ENCODE measurements around the gene TSGA10IP. TPM values are rescaled to one million over a fixed set of nuclear protein-coding genes. Genes with fewer than 3 reads are reported as not detected.

TSGA10IP gene
- total RNA-seq, 4 donors from 2014 or later = not detected

GRCh38 chr11:65977621-65978390 lies 32.5 kb downstream of the TSGA10IP start:
- in situ Hi-C loops (cut with MboI; ENCODE audit: low sequenced_read_pairs in 4 of 4) = loop anchor here in 2 of 4 donors (25.0 kb wide), 1 partner anchor 266 kb away; the partner anchor contains the start of genes KAT5 (in 2 of the 2) and RNASEH2C (in 2 of the 2)
- no peak for DNase-seq
- H3K27ac ChIP-seq = no peak overlapping the region
- intact Hi-C loops (cut with DNase I; ENCODE audit: low total_unique reads) = no loop called here
- H3K9me3 ChIP-seq = no peaks in the 10 kb centered on the region
- ATAC-seq = no peak
- H3K27me3 ChIP-seq = no peaks in the 10 kb centered on the region
- H3K36me3 ChIP-seq = peaks cover 0 to 57% of the 10 kb centered on the region in 2 donors
- TF ChIP-seq POLR2A (IDR thresholded peaks at IDR 0.05) (no peak), CTCF (IDR thresholded peaks at IDR 0.05 in 4 of 5, conservative IDR thresholded peaks at IDR 0.05 in 1 of 5) (no peak)
- no peak overlapping the region for H3K4me3 ChIP-seq
- no peaks in the 10 kb centered on the region for H3K4me1 ChIP-seq

DNA sequence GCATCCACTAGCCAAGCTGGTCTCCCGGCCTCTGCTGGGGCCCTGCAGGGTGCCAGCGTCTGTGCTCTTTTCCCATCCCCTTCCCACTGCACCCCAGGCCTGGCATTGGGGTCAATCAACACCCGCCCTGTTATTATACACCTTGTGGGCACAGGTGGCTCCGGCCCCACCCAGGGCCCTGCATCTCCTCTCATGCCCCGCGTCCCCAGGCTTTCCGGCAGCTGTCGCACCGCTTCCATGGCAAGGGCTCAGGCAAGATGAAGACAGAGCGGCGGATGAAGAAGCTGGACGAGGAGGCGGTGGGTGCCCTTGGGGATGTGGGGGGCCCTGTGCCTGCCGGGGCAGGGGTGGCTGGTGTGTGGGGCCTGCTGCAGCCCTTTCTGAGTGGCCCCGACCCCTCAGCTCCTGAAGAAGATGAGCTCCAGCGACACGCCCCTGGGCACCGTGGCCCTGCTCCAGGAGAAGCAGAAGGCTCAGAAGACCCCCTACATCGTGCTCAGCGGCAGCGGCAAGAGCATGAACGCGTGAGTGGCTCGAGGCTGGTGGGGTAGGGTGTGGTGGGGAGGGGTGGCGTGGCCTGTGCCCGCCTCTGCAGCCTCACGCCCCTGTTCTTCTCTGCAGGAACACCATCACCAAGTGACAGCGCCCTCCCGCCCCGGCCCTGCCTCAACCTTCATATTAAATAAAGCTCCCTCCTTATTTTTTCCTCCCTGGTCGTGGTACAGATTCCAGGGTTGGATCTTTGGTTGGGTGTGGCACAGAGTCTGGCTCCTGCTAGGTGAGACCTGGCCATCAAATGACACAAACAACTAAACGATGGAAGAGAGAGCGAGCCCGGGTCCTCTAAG lies 33.3 kb downstream of the TSGA10IP start:
- no peaks in the 10 kb centered on the region for H3K27me3 ChIP-seq
- H3K36me3 ChIP-seq = peaks cover 0 to 49% of the 10 kb centered on the region in 2 donors
- TF ChIP-seq POLR2A (IDR thresholded peaks at IDR 0.05) (no peak), CTCF (IDR thresholded peaks at IDR 0.05 in 4 of 5, conservative IDR thresholded peaks at IDR 0.05 in 1 of 5) (no peak)
- DNase-seq (no peak), ATAC-seq (no peak)
- H3K4me1 ChIP-seq = no peaks in the 10 kb centered on the region
- H3K27ac ChIP-seq = peak overlapping the region in 1 of 4 donors; percentile 26
- H3K9me3 ChIP-seq = no peaks in the 10 kb centered on the region
- in situ Hi-C loops (cut with MboI; ENCODE audit: low sequenced_read_pairs in 4 of 4) (loop anchor here in 2 of 4 donors (25.0 kb wide), 1 partner anchor 266 kb away; the partner anchor contains the start of genes KAT5 (in 2 of the 2) and RNASEH2C (in 2 of the 2)), intact Hi-C loops (cut with DNase I; ENCODE audit: low total_unique reads) (no loop called here)
- no peak overlapping the region for H3K4me3 ChIP-seq

- in situ Hi-C loops (cut with MboI; ENCODE audit: low sequenced_read_pairs in 4 of 4) (loop anchor here in 2 of 4 donors (25.0 kb wide), 1 partner anchor 267 kb away; the partner anchor contains the start of genes KAT5 (in 2 of the 2) and RNASEH2C (in 2 of the 2)), intact Hi-C loops (cut with DNase I; ENCODE audit: low total_unique reads) (no loop called here)
- Histone ChIP-seq H3K36me3 (peaks cover 0 to 46% of the 10 kb centered on the region in 2 donors), H3K27ac (peak overlapping the region in 2 of 4 donors; percentile 9 to 26), H3K4me1 (no peaks in the 10 kb centered on the region), H3K27me3 (no peaks in the 10 kb centered on the region), H3K9me3 (no peaks in the 10 kb centered on the region), H3K4me3 (no peak overlapping the region)
- TF ChIP-seq CTCF (IDR thresholded peaks at IDR 0.05 in 4 of 5, conservative IDR thresholded peaks at IDR 0.05 in 1 of 5) (no peak), POLR2A (IDR thresholded peaks at IDR 0.05) (no peak)
- ATAC-seq (peak in 1 of 2 donors; percentile 68), DNase-seq (peak in 1 of 2 donors; percentile 17)
Observed at GRCh38 chr11:65979261-65979759, 34.0 kb downstream of the TSGA10IP start.

DNA sequence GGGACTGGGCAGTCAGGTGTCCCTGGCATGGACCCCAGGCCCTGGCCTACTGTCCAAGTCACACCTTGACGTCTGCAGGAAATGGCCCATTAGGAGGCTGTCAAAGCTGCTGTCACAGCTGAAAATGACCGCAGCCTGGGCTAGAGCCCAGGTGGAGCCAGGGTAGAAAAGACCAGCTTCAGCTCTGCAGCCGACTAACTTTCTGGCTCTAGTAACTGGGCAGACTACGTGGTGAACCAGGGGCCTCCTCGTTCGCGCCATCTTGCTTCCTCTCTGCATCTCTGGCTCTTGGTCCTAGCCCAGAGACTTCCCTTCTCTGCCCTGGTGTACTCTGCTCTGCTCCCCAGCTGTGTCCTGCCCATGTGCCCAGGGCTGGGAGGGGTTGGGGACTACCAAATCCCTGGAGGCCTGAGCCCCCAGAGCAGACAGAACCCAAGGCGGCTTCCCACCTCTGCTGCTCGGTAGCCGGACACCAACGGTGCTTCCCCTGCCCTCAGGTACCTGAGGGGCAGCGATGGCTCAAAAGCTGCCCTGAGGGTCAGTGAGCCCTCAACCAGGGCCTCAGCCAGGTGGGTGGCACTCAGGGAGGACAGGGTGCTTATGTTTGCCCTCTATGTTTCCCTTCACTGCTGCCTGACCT lies 35.9 kb downstream of the TSGA10IP start:
- Histone ChIP-seq H3K27ac (no peak overlapping the region), H3K4me3 (no peak overlapping the region), H3K4me1 (no peaks in the 10 kb centered on the region), H3K9me3 (no peaks in the 10 kb centered on the region), H3K36me3 (peaks cover 0 to 38% of the 10 kb centered on the region in 2 donors), H3K27me3 (no peaks in the 10 kb centered on the region)
- DNase-seq = peak in 1 of 2 donors; percentile 38
- ATAC-seq = peak in 1 of 2 donors; percentile 14
- no peak for TF ChIP-seq POLR2A (IDR thresholded peaks at IDR 0.05)
- no peak for TF ChIP-seq CTCF (IDR thresholded peaks at IDR 0.05 in 4 of 5, conservative IDR thresholded peaks at IDR 0.05 in 1 of 5)
- intact Hi-C loops (cut with DNase I; ENCODE audit: low total_unique reads) = loop anchor here (10.0 kb wide), 1 partner anchor 196 kb away; the partner anchor contains the start of genes AP5B1 and OVOL1
- in situ Hi-C loops (cut with MboI; ENCODE audit: low sequenced_read_pairs in 4 of 4) = loop anchor here in 2 of 4 donors (10.0 to 25.0 kb wide), 2 partner anchors 96 to 269 kb away; partner anchors contain the start of genes FIBP (in 2 of the 2), KAT5 (in 2 of the 2) and RNASEH2C (in 2 of the 2)

Measured in gastrocnemius medialis (tissue), 4 donors.